ENCODE measurements around the gene PPT2.
"Not testable (repeated sequence)": the region's sequence is repeated elsewhere in the genome, so short reads cannot be mapped to it uniquely, and the experiment has no call there.

PPT2 gene

DNA sequence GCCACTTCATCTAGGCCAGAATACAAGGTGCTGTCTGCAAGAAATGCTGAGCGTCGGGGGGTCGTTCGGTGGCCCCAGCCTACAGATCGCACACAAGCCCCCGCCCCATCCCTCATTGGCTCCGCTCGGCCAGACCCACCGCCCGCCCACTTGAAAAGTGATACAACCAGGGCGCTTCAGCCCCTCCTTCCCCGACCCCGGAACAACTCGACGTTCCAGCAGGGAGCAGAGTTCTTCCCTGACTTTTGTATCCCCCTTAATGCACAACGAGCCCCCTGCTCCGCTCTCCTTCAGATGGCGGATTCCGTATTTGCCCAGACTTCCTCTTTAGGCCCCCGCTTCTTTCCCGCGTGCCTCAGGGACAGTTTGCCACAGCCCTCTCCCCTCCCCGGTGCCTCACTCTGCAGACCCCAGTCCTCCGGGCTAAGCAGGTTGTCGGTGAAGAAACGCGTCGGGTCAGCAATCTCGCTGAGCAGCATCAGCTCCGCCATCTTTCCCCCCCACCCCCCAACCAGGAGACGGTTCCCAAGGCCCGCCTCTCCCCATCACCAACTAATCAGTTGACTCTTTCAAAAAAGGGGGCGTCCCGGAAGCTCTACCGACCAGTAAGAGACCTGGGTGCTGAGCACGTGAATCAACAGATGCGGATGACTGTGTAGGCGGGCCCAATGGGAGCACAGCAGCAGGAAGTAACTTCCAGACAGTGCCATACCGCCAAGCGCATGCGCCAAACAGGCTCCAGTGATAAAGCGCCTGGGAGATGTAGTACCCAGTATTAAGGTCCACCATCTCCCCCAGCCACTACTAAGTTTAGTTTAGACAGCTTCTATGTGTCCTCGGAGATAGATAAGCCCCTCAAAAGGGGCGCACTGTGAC lies 26.0 kb upstream of the PPT2 start, which contains the start of gene ATF6B:
Gene ATF6B, minus strand, starts transcription at position 530 of the 876 bp plus-strand sequence. Its CDS starts 39 bp downstream, at position 491.
- DNase-seq, result peak; percentile 98

DNA sequence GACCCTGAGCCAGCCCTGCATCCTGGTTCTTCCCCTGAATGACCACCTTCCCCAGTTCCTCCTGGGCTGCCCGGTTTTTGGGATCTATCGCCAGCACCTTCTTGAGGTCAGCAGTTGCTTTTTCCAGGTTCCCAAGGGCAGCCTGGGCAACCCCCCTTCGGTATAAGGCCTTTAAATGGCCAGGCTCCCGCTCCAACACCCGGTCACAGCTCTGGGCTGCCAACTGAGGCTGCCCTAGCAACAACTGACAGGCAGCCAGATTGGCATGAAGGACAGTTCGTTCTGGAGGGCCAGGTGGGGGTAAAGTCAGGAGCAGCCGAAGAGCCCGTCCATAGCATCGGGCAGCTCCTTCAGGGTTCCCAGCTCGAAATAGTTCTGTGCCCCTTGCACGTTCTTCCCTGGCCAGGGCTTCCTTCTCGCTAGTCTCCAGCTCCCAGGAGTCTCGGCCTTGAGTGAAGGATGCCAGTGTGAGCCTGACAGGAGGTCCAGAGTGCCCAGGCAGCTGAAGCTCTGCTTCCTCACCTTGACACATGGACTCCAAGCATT lies 25.1 kb upstream of the PPT2 start:
- DNase-seq, result no peak

DNA sequence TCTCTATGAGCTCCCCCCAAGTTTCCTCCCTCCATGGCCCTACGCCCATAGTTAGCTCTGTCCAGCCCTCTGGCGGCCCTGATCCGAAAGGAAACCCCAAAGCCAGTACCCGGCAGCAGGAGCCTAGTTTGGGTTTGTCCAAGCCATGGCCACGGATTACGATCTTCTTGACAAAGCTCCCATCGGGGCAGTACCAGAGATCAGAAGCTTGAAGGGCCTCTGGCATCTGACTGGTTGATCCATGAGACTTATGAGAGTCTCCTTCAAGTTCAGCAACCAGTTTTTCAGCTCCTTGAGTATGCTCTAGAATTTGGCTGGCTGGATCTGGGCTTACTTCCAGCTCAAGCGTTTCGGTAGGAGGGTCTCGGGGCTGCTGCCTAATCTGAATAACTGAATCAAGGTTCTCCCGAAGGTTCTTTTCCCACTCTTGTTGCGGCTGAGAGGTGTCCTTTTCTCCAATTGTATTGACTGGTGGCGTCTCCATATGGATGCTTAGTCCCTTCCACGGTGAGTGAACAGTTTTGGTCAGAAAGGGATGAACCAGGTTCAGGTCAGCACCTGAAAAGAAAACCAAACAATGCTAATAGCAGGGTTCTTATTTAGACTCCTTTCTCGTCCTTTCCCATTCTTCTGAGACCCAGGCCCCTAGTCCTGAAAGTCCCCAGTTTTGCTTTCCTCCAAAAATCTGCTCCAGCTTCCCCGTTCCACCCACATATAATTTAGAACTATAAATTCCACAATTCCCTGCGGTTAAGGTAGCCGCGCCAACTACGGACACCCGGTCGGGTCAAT lies 24.4 kb upstream of the PPT2 start:
- no peak for DNase-seq

DNA sequence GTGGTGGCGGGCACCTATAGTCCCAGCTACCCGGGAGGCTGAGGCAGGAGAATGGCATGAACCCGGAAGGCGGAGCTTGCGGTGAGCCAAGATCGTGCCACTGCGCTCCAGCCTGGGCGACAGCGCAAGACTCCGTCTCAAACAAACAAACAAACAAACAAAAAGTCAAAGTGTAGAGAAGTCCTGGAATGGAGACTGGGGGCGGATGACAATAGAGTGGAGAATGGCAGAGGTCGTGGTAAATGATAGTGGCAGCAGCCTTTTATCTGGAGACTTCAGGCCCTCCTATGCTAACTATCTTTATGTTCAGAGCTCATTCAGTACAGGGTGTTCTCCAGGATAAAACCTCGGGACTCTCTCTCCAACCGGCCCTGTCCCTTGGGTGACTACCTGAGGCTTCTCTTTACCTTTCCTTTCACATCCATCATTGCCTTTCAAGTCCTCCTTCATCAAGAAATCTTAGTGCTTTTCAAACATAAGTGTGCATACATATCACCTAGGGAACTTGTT lies 22.4 kb upstream of the PPT2 start:
- no peak for DNase-seq

DNA sequence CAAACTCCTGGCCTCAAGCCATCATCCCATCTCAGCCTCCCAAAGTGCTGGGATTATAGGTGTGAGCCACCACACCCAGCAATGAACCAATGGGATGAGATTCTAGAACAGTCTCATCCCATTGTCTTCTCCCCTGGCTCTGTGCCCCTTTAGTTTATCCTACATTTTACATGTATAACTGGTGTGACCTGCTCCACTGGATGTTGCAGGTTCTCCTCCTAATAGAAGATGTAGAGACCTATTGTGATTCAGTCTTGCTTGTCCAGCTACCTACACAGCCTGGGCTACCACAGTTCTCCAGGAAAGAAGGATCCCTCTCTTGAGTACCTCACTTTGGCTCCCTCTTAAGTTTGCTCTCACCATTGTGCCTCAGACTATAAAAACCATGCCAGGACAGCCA lies 21.8 kb upstream of the PPT2 start:
- no peak for DNase-seq

DNA sequence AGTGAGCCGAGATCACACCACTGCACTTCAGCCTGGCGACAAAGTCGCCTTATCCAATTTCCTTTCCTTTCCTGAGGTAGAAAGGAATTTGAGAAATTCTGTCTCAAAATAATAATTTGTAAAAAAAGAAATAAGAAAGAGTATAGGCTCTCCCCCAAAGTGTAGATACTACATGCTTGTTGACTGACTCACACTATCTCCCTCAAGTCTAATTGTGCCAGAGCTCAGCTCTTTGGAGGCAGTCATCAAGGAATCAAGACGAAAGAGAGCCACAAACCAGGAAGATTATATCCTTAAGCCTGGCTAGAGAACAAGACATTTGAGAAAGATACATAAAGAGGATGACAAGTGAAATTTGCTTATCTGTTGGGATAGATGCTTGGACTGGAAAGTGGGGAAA lies 20.2 kb upstream of the PPT2 start:
- DNase-seq, result no peak

DNA sequence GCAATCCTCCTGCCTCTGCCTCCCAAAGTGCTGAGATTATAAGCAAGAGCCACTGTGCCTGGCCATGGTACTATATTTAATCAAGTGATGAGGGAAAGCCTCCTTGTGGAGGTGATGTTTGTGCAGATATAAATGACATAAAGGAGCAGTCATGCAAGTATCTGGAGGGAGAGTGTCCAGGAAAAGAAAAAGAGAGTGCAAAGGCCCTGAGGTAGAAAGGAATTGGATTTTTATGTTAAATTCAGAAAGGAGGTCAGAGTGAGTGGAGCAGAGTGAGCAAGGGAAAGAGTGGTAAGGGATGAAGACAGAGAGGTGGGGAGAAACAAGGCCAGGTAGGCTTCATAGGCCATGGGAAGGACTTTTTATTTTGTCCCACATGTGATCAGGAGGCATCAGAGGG lies 16.5 kb upstream of the PPT2 start:
- DNase-seq, result no peak

DNA sequence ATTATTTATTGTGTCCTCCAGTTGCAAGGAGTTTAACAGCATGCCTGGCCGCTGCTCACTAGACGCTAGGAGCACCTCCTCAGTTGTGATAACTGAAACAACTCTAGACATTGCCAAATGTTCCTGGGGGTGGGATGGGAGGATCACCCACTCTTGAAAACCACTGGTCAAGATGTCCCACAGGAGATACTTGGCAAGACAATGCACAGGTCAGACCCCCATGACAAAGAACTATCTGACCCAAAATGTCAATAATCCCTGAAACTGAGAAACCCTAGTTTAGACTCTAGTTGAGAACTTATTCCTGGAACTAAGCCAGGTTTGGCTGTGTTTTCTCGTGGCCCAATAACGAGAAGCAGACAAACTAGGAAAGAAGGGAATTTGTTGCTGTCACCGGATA lies 14.4 kb upstream of the PPT2 start:
- no peak for DNase-seq

DNA sequence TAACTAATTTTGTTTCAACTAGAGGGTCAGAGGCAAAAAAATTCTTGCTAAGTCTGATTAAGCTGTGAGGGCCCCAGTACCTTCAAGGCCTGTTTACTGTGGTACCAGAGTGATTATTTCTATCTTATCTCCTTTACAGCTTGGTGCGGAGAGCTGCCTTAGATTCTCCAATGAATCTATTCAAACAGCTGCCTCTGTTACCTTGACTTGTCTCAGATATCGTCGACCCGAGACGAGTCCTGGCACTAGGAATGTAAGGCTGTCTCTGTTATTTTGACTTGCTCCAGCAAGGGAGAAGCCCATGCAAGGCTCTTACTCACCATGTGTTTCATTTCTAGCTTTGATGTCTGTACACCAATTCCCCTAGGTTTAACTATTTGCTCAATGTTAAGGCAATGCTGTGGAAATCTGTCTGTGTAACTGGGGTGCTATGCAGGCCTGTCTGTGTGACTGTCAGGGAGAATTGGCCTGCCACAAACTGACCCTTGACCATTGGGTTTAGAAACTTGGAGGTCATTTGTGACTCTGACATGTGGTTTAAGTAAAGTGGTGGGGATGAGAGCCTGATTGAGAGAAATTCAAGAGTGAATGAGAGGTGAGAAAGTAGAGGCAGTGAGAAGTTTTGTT lies 13.4 kb upstream of the PPT2 start:
- no peak for DNase-seq

DNA sequence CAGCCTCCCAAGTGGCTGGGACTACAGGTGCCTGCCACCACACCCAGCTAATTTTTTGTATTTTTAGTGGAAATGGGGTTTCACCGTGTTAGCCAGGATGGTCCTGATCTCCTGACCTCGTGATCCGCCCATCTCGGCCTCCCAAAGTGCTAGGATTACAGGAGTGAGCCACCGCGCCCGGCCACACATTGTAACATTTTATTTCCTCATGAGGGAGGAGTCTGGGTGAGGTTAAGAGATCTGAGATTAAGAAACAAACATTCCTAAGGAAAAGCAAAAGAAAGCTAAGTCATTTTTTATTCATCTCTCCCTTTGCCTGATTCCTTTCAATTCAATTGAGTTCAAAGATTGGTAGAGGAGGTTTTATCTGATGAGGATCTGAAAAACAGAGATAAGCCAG lies 9.7 kb upstream of the PPT2 start:
- DNase-seq, result not testable (repeated sequence)

DNA sequence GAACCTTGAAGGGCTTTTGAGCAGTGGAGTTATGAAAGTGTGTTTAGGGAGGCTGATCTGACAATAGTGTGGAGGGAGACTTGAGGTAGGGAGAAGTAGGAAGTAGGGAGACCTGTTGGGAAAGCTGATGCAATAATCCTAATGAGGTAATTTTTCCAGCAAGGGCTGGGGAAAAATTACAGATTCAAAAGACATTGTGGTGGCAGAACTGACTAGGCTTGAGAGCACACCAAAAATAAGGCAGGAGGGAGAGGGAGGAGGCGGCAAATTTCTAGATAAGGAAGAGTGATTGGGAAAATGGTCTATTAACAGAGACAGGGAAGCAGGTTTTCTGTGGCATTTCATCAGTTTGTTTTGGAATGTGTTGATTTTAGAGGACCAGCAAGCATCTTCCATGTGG lies 7.7 kb upstream of the PPT2 start:
- DNase-seq, result no peak

DNA sequence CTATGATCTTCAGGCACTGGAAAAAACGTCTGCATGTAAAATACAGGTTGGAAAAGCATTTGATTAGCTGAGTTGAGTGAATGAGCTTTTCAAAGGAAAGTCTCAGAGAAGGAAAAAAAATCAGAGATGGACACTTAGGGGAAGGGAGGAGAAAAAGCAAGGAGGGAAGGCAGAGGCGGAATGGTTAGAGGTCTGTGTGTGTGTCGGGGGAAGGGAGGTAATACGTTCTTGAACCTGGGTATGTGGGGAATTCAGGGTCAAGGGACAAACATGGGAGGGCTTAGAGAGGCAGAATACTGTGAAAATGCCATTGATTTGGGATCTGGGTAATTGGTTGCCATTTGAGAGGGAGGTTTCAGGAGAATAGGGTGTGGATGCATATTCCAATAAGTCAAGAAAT lies 7.3 kb upstream of the PPT2 start:
- no peak for DNase-seq

DNA sequence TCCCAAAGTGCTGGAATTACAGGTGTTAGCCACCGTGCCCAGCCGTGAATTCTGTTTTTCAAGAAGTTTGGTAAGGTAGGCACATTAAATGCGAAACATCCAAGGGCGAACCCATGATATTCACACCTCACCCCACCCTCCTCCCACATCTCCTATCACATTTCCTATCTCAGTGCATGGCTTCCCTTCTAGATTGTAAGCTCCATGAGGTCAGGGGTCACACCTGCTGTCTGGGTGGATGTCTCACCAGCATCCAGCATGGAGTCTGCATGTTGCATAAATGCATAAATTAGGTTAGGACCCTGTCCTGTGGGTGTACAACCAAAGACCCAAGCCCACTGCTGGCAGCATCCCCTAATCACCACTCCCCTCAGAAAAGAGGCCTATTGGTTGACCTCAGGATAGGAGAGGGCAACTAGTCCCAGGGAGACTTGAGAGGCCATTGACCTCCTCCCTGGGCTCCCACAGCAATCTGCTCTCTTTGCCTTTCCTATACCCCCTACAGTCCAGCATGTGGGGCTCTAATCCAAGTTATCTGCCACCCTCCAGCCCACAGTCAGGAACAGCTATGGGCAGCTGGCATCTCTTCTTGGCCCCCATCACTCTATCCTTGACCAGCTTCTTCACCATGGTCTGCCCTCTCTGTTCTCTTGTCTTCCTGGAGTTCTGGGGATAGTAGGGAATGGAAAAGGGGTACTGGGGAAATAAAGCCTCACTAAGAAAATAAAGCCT lies 6.4 kb upstream of the PPT2 start:
- no peak for DNase-seq

DNA sequence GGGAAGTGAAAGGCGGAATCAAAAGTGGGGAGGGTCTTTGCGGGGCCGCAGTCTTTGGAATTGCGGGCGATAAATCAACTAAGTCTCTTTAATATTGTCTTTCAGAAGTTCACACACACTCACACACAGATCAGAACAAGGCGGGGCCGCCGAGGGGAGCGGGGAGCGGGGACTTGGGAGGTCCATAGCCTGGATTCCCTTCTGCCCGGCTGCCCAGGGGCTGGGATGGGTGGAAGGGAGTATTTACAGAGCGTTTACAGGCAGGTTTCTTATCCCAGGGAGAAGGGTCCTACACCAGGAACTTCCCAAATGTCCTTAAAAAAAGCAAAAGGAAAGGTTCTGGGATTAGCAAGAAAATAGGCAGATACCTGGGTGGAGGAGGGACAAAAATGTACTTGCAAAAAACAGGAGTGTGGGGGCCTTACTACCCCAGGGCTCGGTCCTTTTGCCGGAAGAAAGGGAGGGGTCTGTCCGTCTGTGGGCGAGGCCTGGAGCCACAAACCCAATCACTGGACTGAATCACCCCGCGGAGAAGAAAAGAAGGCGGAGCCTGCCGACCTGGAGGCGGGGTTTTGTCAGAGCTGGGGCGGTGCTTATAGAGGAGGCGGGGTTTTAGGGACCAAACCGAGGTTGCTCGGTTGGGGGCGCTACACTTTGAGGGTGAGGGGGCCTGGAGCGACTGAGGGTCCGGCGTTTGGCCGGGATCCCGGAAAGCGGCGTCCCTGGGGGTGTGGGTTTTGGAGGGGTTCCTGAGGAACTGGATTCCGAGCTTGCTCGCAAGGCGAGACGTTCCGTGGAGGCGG lies 5.5 kb upstream of the PPT2 start:
- peak; percentile 45 for DNase-seq

DNA sequence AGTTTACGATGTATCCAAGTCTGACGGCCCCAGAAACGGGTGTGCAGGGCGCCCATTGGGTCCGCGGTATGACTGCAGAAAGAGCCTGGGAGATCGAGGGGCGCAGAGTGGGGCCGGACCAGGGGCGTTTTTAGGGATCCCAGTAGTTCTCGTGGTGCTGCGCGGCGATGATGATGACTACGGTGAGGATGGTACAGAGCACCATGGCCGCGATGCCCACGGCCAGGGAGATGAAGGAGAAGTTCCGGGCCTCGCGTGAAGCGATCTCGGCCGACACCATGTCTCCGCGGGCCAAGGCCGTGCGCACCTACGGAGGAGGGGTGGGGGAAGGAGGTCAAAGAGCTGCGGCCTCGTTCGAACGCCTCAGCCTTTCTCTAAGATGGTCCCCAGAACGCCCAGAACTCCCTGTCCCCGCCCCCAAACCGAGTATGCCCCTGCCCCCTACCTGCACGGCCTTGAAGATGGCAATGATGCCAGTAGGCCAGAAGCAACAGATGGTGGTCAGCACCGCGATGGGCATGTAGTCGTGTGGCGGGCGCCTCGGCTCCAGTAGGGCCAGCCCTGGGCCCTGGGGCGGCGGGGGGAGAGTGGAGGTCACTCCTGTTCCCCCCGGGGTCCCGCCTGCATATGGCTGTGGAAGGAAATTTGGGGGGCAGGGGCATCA lies 4.7 kb upstream of the PPT2 start:
- DNase-seq, result no peak

DNA sequence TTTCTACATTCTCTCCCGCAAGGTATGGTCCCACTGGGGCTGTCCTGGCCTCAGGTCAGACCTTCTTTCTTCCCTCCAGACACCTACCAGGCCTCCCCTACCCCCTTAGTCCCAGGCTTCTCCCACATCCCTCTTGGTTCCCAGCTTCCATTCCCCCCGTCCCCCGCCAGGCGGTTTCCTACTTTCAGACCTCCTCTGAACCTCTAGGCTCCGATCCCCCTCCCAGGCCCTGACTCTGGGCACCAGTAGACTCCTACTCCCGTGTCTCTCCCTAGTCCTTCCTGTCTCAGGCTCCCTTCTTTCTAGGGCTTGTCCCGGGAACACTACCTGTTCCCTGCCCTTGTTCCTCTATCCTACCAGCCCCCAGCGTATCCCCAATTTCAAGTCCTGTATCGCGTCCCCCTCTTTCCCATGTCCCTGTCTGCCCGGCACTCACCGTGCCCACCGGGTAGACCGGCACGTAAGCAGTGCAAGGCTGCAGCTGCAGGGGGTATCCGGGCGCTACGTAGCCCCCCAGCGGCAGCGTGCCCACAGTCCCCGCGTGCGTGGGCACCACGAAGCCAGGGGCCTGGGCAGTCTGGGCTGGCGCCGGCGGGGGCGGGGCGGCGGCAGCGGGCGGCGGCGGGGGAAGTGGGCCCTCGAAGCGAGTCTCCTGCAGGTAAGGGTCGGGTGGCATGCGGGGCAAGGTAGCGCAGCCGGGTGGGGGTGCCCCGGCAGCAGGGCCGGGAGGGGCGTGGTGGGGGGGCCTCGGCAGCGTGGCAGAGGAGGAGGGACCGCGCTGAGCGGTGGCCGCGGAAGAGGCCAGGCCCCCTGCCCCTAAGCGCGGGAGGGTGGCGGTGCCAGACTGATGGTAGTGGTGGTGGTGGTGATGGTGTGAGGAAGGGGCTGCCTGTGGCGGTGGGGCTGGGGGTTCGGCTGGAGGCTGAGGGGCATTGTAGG lies 3.7 kb upstream of the PPT2 start:
- no peak for DNase-seq

DNA sequence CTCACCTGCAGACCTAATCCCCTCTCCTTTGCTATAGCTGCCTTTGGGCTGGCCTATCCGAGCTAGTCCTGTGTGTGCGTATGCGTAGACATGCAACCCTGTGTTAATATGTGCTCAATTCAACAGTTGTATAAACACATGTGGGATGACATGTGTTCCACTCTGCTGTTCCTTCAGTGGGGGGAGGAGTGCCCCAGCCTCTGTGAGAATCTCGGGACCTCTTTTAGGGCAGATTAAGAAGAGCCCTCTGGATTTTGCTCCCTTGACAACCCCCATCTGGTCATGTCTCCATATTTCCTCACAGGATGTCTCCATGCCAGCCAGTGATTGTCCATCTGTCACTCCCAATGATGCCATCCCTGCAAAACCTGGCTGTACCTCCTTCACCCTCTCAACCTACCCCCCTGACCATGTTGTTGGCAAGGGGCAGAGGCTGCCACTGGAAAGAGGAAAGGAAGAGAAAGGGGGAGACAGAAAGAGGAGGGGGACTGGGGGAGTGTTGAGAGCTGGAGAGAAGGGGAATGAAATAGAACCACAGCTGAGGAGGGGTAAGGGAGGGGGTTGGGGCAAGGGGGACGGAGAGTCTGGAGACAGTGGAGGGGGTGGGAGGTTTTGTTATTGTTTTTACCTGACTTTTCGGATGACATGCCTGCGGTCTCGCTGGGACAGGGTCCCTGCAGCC lies 2.6 kb upstream of the PPT2 start:
- DNase-seq, result no peak

DNA sequence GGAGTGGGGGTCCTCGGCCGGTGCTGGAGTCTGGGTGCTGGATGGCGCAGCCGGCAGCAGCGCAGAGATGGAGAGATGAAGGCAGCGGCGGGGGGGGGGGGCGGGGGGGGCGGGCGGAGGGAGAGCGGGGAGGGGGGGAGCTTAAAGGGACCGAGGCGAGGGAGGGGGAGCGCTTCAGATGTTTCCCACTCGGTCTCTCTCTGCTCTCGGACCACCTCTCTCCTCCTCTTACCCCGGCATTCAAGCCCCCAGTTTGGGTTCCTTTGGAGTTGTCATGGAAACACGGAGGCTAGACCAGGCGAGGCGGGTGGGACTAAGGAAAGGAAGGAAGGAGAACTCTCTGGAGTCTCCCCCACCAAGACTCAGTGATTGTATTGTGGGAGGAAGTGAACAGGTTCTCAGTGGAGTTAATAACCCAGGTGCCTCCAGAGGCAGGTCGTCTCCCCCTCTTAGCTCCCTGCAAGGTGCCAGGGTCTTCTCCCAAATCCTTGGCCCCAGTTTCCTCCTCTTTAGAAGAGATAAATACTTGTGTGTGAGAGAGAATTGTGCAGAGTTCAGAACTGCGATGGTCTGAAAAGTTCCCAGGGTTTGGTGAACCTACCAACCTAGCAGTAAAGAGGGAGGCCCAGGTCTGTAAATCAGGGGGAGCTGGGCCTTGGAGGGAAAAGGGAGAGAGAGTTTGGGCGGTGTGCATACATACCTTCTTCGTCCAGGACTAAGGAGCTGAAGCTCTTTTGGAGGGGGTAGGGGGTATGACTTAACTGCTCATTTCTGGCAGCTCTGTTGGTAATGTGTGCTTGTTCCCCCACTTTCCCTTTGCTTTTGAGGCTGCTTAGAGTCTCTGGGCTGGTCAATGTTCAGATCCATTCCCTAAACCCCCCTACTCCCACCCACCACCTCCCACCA lies 1.8 kb upstream of the PPT2 start, which contains the start of gene PRRT1:
Gene PRRT1, minus strand, starts transcription at position 77 of the 906 bp plus-strand sequence. CDS start 112 bp downstream, outside the sequence.
- no peak for DNase-seq
